GM21619 (cell line): ENCODE data around the gene AKT3.

Source experiments
- ATAC-seq: cut with Tn5 transposase; IDR thresholded peaks from one replicate; pipeline ENCODE4 v1.9.1; 2021; ENCODE audit not compliant: unreplicated experiment

AKT3 gene

DNA sequence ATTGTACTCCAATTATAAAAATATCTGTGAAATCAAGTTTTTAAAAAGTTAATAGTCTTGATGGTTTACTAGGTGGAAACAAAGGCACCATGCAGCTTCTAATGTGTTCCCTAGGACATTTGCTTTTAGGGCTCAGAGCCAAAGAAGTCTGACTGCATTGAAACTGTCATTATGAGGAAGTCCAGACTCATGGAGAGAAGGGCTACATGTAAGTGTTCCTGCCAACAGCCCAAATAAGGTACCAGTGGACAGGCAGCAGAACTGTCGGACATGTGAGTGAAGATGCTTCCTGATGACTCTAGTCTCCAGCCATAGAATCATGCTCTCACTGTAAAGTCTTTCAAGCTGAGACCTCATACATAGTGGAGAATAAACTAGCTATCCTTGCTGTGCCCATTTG lies 287.6 kb downstream of the AKT3 start:
- no peak for ATAC-seq

- ATAC-seq = no peak
Observed at GRCh38 chr1:243561588-243562319, 288.3 kb downstream of the AKT3 start.

DNA sequence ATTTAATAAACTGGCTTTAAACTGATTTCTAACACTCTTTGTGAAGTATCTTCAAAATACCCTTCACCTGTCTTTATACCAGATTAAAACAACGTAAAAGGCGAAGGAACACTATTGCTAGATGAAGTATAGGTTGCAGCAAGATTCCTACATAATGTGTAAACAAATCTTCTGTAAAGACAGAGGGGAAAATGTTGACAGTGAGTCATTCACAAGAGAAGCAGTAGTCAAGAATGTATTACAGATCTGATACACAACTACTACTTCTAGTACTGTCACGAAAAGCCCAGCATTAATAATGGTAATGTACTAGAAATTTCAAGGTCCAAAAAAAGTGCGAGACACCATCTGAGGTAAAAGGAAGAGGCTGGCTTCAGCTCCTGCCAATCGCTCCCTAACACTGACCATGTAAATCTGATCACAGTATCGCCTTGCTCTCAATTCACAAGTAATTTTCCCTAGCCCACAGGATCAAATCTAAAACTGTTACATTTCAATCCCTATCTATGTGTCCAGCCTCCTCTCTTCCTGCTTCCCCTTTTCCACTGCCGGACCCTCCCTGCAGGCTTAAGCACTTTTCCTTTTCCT lies 290.4 kb downstream of the AKT3 start:
- ATAC-seq = no peak

DNA sequence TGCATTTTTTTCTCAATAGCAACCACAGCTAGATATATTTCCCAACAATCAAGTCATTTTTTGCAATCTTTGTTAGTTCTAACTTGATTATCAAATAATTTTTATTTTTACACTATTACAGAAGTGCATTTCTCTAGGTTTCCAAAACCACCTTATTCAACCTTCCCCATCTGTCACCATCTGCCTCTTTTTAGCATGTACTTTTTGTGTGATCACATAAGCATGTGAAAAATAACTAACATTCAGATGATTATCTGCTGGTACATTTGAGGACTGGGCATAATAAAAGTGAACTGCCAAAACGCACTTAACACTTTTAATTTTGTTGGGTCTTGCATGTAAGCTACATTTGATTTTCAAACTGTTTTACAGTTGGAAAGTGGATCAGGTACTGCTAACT lies 291.5 kb downstream of the AKT3 start:
- no peak for ATAC-seq

DNA sequence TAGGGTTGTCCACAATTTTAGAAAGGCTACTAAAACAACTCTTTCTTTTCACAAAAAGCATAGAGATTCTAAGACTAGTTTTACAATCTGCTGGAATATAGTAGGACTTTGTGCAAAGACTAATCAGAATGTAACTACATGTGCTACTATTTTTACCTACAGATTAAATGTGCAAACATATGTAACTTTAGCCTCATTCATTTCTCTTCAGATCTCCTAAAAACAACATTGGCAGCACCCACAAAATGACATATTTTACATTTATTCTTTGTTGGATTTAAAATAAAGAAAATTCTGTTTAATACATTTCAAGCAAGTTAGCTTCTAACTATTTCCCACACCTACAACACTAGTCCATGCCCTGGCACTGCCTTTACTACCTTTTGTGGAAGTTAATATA lies 292.2 kb downstream of the AKT3 start:
- no peak for ATAC-seq

DNA sequence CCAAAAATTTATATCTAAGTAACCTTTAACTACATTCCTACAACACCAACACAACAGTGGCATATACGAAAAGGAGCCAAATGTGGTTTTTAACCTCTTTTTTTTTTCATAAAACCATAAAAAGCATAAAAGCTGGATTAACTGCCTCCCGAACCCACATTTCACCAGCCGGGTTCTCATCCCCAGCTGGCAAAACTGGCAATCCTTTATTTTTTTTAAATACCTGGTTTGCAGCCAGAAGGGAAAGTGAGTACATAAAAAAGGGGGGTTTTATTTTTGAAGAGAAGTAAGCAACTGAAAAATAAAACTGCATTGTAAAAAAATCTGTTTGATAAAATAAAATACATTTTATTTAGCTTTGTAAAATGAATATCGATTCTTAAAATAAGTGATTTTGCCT lies 295.4 kb downstream of the AKT3 start:
- ATAC-seq = no peak

DNA sequence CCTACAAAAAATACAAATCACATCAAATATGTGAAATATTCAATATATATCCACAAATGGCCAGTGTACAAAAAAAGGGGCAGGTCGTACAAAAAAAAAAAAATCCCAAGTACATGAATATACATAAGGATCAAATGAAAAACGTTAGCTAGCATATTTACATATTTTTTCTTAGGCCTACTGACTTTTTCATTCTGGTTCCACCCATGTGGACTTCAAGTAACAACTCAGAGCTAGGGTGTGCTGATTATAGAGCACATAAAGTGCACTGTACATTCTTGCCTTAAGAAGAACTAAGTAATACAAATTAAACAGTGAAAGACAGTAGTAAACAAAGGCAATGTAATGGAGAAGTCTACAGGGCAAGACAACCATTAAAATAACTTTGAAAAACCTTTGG lies 297.0 kb downstream of the AKT3 start:
- no peak for ATAC-seq

- no peak for ATAC-seq
Observed at GRCh38 chr1:243550276-243550675, 299.8 kb downstream of the AKT3 start.

- no peak for ATAC-seq
Observed at GRCh38 chr1:243549791-243550190, 300.3 kb downstream of the AKT3 start.

DNA sequence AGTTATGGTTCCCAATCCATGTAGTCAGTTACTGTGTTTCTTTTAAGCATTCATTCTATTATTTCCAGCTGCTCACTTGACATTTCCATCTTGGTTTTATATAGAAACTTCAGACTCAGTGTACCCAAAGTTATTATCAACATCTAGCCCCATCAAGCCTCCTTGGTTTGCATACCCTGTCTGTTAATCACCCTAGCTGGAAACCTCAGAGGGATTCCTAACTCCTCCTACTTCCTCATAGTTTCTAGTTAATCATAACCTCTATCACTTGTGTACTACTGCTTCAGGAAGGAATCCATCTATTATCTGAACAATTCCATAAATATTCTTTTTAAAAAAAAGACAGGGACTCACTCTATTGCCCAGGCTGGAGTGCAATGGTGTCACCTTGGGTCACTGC lies 300.9 kb downstream of the AKT3 start:
- ATAC-seq = no peak

- ATAC-seq = no peak
Observed at GRCh38 chr1:243548516-243548915, 301.5 kb downstream of the AKT3 start.

- no peak for ATAC-seq
Observed at GRCh38 chr1:243547891-243548290, 302.2 kb downstream of the AKT3 start.

DNA sequence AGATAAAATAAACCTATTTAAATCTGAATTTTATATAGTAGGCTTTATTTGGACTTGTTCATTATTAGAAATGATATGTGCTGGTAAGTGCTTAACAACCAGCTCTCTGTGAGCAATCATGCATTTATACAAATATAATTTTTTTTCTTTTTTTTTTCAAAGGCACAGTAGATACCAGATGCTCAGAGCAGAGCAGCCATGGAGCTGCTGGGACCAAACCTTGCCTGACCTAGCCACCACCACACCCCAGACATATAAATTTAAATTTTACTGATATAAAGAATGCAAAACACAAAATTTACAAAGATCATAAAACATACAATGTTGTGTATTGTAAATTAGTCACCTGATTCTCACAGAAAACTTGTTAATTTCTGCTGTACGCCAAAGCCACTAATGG lies 303.6 kb downstream of the AKT3 start:
- ATAC-seq = no peak

DNA sequence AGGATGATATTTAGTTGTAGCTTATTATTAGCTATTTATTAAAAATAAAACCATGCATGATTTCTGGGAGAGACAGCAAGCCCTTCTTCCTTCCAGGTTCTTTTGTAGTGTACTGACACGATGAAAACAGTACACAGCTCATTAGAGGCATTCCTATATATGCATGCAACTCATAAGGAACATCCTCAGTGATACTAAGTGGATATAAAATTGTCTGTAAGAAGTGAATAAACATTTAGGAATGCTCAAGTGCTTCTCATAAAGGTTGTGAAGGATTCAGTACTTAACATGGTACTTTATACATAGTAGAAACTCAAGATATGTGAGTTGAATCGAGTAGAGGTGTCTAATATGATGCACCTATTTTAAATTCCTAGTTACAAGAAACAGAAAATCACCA lies 306.5 kb downstream of the AKT3 start:
- no peak for ATAC-seq

- ATAC-seq = no peak
Observed at GRCh38 chr1:243542739-243543415, 307.2 kb downstream of the AKT3 start.

DNA sequence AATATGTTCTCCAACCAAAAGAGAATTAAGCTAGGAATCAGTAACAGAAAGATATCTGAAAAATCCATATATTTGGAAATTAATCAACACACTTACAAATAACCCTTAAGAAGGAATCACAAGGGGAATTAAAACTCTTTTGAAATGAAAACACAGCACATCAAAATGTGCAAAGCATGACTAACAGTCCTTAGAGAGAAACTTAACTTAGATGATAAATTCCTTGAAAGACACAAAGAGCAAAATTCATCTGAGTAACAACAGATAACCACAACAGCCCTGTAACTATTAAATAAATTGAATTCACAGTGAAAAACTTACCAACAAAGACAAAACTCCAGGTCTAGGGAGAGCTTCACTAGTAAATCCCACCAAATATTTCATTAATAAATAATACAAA lies 310.4 kb downstream of the AKT3 start:
- no peak for ATAC-seq

DNA sequence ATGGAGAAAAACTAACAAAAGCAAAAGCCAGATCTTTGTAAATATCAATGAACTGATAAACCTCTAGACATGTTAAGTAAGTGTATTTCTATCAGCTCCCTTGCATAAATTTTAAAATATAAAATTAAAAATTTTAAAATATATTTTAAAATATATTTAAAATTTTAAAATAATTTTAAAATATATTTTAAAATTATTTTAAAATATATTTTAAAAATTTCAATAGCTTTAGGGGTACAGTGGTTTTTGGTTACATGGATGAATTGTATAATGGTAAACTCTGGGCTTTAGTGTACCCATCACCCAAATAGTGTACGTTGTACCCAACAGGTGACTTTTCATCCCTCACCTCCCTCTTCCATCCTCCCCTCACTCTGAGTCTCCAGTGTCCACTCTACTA lies 315.0 kb downstream of the AKT3 start:
- ATAC-seq = no peak

DNA sequence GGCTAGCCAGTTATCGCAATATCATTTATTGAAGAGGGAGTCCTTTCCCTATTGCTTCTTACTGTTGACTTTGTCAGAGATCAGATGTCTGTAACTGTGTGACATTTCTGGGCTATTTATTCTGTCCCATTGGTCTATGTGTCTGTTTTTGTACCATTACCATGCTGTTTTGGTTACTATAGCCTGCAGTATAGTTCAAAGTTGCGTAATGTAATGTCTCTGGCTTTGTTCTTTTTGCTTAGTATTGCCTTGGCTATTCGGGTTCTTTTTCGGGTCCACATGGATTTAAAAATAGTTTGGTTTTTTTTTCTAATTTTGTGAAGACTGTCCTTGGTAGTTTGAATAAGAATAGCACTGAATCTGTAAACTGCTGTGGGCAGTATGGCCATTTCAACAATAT lies 320.5 kb downstream of the AKT3 start:
- ATAC-seq = no peak

DNA sequence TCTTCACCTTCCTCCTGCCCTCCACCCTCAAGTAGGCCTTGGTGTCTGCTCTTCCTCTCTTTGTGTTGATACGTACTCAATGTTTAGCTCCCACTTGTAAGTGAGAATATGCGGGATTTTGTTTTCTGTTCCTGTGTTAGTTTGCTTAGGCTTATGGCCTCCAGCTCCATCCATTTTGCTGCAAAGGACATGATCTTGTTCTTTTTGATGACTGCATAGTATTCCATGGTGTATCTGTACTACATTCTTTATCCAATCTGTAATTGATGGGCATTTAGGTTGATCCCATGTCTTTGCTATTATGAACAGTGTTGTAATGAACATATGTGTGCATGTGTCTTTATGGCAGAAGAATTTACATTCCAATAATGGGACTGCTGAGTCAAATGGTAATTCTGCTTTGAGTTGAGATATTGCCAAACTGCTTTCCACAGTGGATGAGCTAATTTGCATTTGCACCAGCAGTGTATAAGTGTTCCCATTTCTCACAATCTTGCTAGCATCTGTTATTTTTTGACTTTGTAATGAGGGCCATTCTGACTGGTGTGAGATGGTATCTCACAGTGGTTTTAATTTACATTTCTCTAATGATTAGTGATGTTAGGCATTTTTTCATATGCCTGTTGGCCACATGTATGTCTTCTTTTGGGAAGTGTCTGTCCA lies 321.5 kb downstream of the AKT3 start:
- ATAC-seq = no peak

GRCh38 chr1:243526180-243526579 lies 323.9 kb downstream of the AKT3 start:
- ATAC-seq = no peak

DNA sequence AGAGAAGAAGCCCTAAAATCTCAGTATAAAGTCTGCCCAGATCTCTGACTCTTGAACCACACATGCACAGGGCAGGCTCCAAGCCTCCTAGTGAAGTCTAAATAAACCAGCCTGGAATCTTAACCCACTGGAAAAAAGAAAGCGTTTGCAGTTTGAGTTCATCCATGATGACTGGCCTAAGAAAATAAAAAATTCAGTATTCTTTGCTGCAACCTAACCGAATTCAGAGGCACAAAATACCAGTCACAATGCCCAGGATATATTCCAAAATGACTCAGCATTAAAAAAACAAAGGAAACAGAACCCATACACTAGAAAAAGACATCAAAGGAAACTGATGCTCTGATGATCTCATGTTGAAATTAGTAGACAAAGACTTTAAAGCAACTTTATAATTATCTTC lies 325.0 kb downstream of the AKT3 start:
- no peak for ATAC-seq

GRCh38 chr1:243523766-243524165 lies 326.3 kb downstream of the AKT3 start:
- no peak for ATAC-seq
